Measurements from ENCODE around the gene VSTM2L. TPM values are rescaled to one million over a fixed set of nuclear protein-coding genes. Genes with fewer than 3 reads are reported as not detected.

The VSTM2L gene
- total and polyA plus RNA-seq, 2 of the 13 experiments (the other 11 are each of a cell fraction or from before 2014, with no cell fraction given), result not detected

- TF ChIP-seq, protein P1, sequence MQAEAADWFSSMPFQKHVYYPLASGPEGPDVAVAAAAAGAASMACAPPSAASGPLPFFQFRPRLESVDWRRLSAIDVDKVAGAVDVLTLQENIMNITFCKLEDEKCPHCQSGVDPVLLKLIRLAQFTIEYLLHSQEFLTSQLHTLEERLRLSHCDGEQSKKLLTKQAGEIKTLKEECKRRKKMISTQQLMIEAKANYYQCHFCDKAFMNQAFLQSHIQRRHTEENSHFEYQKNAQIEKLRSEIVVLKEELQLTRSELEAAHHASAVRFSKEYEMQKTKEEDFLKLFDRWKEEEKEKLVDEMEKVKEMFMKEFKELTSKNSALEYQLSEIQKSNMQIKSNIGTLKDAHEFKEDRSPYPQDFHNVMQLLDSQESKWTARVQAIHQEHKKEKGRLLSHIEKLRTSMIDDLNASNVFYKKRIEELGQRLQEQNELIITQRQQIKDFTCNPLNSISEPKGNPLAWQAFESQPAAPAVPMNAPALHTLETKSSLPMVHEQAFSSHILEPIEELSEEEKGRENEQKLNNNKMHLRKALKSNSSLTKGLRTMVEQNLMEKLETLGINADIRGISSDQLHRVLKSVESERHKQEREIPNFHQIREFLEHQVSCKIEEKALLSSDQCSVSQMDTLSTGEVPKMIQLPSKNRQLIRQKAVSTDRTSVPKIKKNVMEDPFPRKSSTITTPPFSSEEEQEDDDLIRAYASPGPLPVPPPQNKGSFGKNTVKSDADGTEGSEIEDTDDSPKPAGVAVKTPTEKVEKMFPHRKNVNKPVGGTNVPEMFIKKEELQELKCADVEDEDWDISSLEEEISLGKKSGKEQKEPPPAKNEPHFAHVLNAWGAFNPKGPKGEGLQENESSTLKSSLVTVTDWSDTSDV (CRISPR knock-in tag; IDR thresholded peaks at IDR 0.05), result 0 out of 2 replicates have a peak, but pooled peaks have one; percentile 70
- TF ChIP-seq NFRKB (IDR thresholded peaks at IDR 0.05) (no peak), IRF2 (CRISPR knock-in tag; IDR thresholded peaks at IDR 0.05) (no peak), AKNA (CRISPR knock-in tag; IDR thresholded peaks at IDR 0.05; ENCODE audit: borderline replicate concordance) (no peak), ZNF572 (CRISPR knock-in tag; IDR thresholded peaks at IDR 0.05) (peak; percentile 82; the same call in 1 of the 2 replicates), ZNF816 (CRISPR knock-in tag; IDR thresholded peaks at IDR 0.05; ENCODE audit: borderline replicate concordance) (no peak; the same call in 1 of the 2 replicates), ZSCAN21 (CRISPR knock-in tag; IDR thresholded peaks at IDR 0.05; ENCODE audit: borderline replicate concordance) (no peak; the same call in 1 of the 2 replicates), ZNF850 (CRISPR knock-in tag; conservative IDR thresholded peaks at IDR 0.05) (peak; percentile 57; the same call in 1 of the 2 replicates), ZNF83 (CRISPR knock-in tag; IDR thresholded peaks at IDR 0.05; ENCODE audit: borderline replicate concordance) (0 out of 2 replicates have a peak, but pooled peaks have one; percentile 31), KAT8 (CRISPR knock-in tag; IDR thresholded peaks at IDR 0.05) (no peak), SUZ12 (IDR thresholded peaks at IDR 0.05; ENCODE audit: low read depth, low read length) (no peak), ZMYM4 (CRISPR knock-in tag; IDR thresholded peaks at IDR 0.05) (no peak), KAT7 (CRISPR knock-in tag; IDR thresholded peaks at IDR 0.05; ENCODE audit: borderline replicate concordance) (no peak)
- TF ChIP-seq, protein P2, sequence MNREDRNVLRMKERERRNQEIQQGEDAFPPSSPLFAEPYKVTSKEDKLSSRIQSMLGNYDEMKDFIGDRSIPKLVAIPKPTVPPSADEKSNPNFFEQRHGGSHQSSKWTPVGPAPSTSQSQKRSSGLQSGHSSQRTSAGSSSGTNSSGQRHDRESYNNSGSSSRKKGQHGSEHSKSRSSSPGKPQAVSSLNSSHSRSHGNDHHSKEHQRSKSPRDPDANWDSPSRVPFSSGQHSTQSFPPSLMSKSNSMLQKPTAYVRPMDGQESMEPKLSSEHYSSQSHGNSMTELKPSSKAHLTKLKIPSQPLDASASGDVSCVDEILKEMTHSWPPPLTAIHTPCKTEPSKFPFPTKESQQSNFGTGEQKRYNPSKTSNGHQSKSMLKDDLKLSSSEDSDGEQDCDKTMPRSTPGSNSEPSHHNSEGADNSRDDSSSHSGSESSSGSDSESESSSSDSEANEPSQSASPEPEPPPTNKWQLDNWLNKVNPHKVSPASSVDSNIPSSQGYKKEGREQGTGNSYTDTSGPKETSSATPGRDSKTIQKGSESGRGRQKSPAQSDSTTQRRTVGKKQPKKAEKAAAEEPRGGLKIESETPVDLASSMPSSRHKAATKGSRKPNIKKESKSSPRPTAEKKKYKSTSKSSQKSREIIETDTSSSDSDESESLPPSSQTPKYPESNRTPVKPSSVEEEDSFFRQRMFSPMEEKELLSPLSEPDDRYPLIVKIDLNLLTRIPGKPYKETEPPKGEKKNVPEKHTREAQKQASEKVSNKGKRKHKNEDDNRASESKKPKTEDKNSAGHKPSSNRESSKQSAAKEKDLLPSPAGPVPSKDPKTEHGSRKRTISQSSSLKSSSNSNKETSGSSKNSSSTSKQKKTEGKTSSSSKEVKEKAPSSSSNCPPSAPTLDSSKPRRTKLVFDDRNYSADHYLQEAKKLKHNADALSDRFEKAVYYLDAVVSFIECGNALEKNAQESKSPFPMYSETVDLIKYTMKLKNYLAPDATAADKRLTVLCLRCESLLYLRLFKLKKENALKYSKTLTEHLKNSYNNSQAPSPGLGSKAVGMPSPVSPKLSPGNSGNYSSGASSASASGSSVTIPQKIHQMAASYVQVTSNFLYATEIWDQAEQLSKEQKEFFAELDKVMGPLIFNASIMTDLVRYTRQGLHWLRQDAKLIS (CRISPR knock-in tag; IDR thresholded peaks at IDR 0.05), result no peak
- TF ChIP-seq, protein P3, sequence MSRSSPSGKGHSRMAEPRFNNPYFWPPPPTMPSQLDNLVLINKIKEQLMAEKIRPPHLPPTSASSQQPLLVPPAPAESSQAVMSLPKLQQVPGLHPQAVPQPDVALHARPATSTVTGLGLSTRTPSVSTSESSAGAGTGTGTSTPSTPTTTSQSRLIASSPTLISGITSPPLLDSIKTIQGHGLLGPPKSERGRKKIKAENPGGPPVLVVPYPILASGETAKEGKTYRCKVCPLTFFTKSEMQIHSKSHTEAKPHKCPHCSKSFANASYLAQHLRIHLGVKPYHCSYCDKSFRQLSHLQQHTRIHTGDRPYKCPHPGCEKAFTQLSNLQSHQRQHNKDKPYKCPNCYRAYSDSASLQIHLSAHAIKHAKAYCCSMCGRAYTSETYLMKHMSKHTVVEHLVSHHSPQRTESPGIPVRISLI (CRISPR knock-in tag; IDR thresholded peaks at IDR 0.05; ENCODE audit: borderline replicate concordance), result no peak
Observed at GRCh38 chr20:37881601-37882343, 21.2 kb upstream of the VSTM2L start (continued).

All from HepG2 (cell line).